ENCODE data around the gene MARCKSL1. TPM values are rescaled to one million over a fixed set of nuclear protein-coding genes. Genes with fewer than 3 reads are reported as not detected.

MARCKSL1 gene
- total and polyA plus RNA-seq, 2 of the 13 experiments (the other 11 are each of a cell fraction or from before 2014, with no cell fraction given) = 81.9 to 155 TPM

- TF ChIP-seq NAIF1 (CRISPR knock-in tag; IDR thresholded peaks at IDR 0.05; ENCODE audit: borderline replicate concordance) (no peak), KLF13 (CRISPR knock-in tag; IDR thresholded peaks at IDR 0.05) (no peak), MAFK (conservative IDR thresholded peaks at IDR 0.05 in 1 of 2, IDR thresholded peaks at IDR 0.05 in 1 of 2; ENCODE audit: low read length in 2 of 2) (no peak), ZNF7 (CRISPR knock-in tag; IDR thresholded peaks at IDR 0.05) (no peak), ATM (IDR thresholded peaks at IDR 0.05; ENCODE audit: borderline replicate concordance) (no peak), ZNF883 (CRISPR knock-in tag; IDR thresholded peaks at IDR 0.05; ENCODE audit: not compliant biosample characterization) (no peak), ZMAT3 (CRISPR knock-in tag; conservative IDR thresholded peaks at IDR 0.05) (no peak), SIN3B (IDR thresholded peaks at IDR 0.05; ENCODE audit: low read length) (no peak)
Measured at GRCh38 chr1:32339363-32339978, 3.4 kb upstream of the MARCKSL1 start (continued).

GRCh38 chr1:32338637-32339145, 2.7 kb upstream of the MARCKSL1 start:
- intact Hi-C loops (cut with micrococcal nuclease; ENCODE audit: unreplicated experiment) (loop anchor here (10.0 kb wide), 1 partner anchor 56 kb away; the partner anchor contains the start of gene BSDC1), in situ Hi-C loops (cut with HindIII; ENCODE audit: extremely low pct_ligation_motif_present, low pct_unique_long_range_greater_than_20kb) (no loop called here)
- Histone ChIP-seq H3K4me3 (replicated peaks in 1 of 3; ENCODE audit: insufficient read depth in 1 of 3, low read depth in 2 of 3, low read length in 3 of 3) (peak overlapping the region; percentile 25 to 62 (median 37); a peak in 5 of 6 replicates), H3K9me3 (ENCODE audit: low read length) (no peaks in the 10 kb centered on the region), H3K27ac (ENCODE audit: extremely low read length, insufficient read depth, low read length) (no peak overlapping the region), H3K36me3 (replicated peaks in 1 of 2; ENCODE audit: control insufficient read depth in 1 of 2, insufficient read depth in 2 of 2, low read length in 2 of 2) (peaks cover 2 to 9% of the 10 kb centered on the region in 2 experiments; a peak in 2 of 5 replicates), H2AFZ (ENCODE audit: low read length) (no peak overlapping the region), H3K9ac (ENCODE audit: insufficient read depth, low read depth, low read length) (peak overlapping the region; percentile 29), H3K27me3 (ENCODE audit: control insufficient read depth in 1 of 2, insufficient read depth in 2 of 2, low read length in 2 of 2) (peaks cover 0 to 4% of the 10 kb centered on the region in 2 experiments; a peak in 2 of 5 replicates), H3K79me2 (ENCODE audit: insufficient read depth, low read length) (peaks cover 14% of the 10 kb centered on the region), H3K4me1 (ENCODE audit: insufficient read depth, low read length) (peaks cover 73% of the 10 kb centered on the region), H4K20me1 (ENCODE audit: insufficient read depth, low read length) (peaks cover 13% of the 10 kb centered on the region), H3K4me2 (ENCODE audit: low read depth, low read length) (peak overlapping the region; percentile 93)
- POLR2A ChIA-PET = interaction anchor here (1.0 to 5.8 kb wide), 8 partner anchors 10 to 97 kb away, joined by 3 to 222 read pairs (median 5); partner anchors contain the start of gene BSDC1
- CTCF ChIA-PET (ENCODE audit: low intra/inter-chr PET ratio, low total read pairs) = no interaction called here
- ATAC-seq (no peak), FAIRE-seq (no peak), DNase-seq (ENCODE audit: low spot score) (no peak)
- BruUV-seq (replicated peaks) = no TSS peak
- 2% methylated on average over 13 of the region's 14 CpGs for WGBS (ENCODE audit: low lambda C conversion rate)
- TF ChIP-seq TCF7 (IDR thresholded peaks at IDR 0.05; ENCODE audit: low read depth) (0 out of 2 replicates have a peak, but pooled peaks have one; percentile 15), PAXIP1 (CRISPR knock-in tag; conservative IDR thresholded peaks at IDR 0.05) (0 out of 2 replicates have a peak, but pooled peaks have one; percentile 5), ARNTL (CRISPR knock-in tag; IDR thresholded peaks at IDR 0.05) (0 out of 2 replicates have a peak, but pooled peaks have one; percentile 32), TRAFD1 (CRISPR knock-in tag; IDR thresholded peaks at IDR 0.05; ENCODE audit: borderline replicate concordance) (no peak), ARID3A (IDR thresholded peaks at IDR 0.05; ENCODE audit: low read depth, low read length) (no peak), TAF1 (CRISPR knock-in tag; IDR thresholded peaks at IDR 0.05) (0 out of 2 replicates have a peak, but pooled peaks have one; percentile 18), GATA4 (IDR thresholded peaks at IDR 0.05; ENCODE audit: borderline replicate concordance, low read depth) (no peak)

Data from HepG2 (cell line).